Vagina (tissue), 2 donors: Measurements from ENCODE around the gene DIP2A. TPM values are rescaled to one million over a fixed set of nuclear protein-coding genes. Genes with fewer than 3 reads are reported as not detected.

Experiments
- DNase-seq, 2 donors: peaks; one replicate each; pipeline ENCODE4 v3.0.0-alpha.2; 2017; ENCODE audit errors: extremely low spot score in 2 of 2
- H3K27ac ChIP-seq: fragments of 200-600 bp; sonication (generic); one replicate; pipeline ENCODE4 v1.5.1; 2019
- H3K27me3 ChIP-seq: fragments of 200-600 bp; sonication (generic); one replicate; pipeline ENCODE4 v1.5.1; 2019
- H3K36me3 ChIP-seq, 2 donors: fragments of 200-600 bp; sonication (generic); one replicate each; pipeline ENCODE4 v1.5.1; 2017 to 2019
- H3K4me1 ChIP-seq: fragments of 200-600 bp; sonication (generic); one replicate; pipeline ENCODE4 v1.5.1; 2019
- H3K4me3 ChIP-seq, 2 donors: fragments of 200-600 bp; sonication (generic); 1 replicate in 1 of 2; 2 replicates in 1 of 2; pipeline ENCODE4 v1.5.1; 2016 to 2019
- H3K9me3 ChIP-seq: fragments of 200-600 bp; sonication (generic); one replicate; pipeline ENCODE4 v1.5.1; 2019
- CTCF ChIP-seq, 3 experiments: fragments of 450-650 bp in 2 of 3; fragments of 200-600 bp in 1 of 3; sonication (generic) in 1 of 3; IDR thresholded peaks; one replicate each; pipeline ENCODE4 v1.5.1; 2017 to 2019; ENCODE audit warnings: antibody characterized with exemption in 3 of 3, mild to moderate bottlenecking in 2 of 3, moderate library complexity in 2 of 3
- POLR2A ChIP-seq, 2 donors: fragments of 450-650 bp; IDR thresholded peaks; one replicate each; pipeline ENCODE4 v1.6.1; 2017; ENCODE audit warnings: antibody characterized with exemption in 2 of 2, mild to moderate bottlenecking in 2 of 2, moderate library complexity in 2 of 2
- POLR2AphosphoS5 ChIP-seq, 2 donors: sonication (generic); formaldehyde crosslinking; IDR thresholded peaks; one replicate each; pipeline ENCODE4 v1.9.0; 2017; ENCODE audit warnings: antibody characterized with exemption in 2 of 2, mild to moderate bottlenecking in 2 of 2, low read depth in 1 of 2; ENCODE audit not compliant: insufficient read depth in 1 of 2
- intact Hi-C: fragments of 100-400 bp; cut with DNase I; formaldehyde crosslinking; loops from one replicate; pipeline ENCODE4 v1.15.1; 2023
- total RNA-seq: library from RNA; depleted of rRNA; stranded (reverse); fragments of >200 nt; gene quantifications from one replicate; pipeline ENCODE4 v1.2.3, GENCODE V29; 2016

The DIP2A gene
- total RNA-seq, 1 donor from 2014 or later, result 46.2 TPM

GRCh38 chr21:46562472-46562871 is 103.8 kb downstream of the DIP2A start:
- Histone ChIP-seq H3K27ac (no peak overlapping the region), H3K9me3 (no peaks in the 10 kb centered on the region), H3K4me1 (no peaks in the 10 kb centered on the region), H3K27me3 (no peaks in the 10 kb centered on the region), H3K36me3 (peaks cover 0 to 74% of the 10 kb centered on the region in 2 donors), H3K4me3 (no peak overlapping the region)
- TF ChIP-seq CTCF (IDR thresholded peaks at IDR 0.05) (no peak), POLR2A (IDR thresholded peaks at IDR 0.05) (no peak), POLR2AphosphoS5 (IDR thresholded peaks at IDR 0.05; ENCODE audit: insufficient read depth in 1 of 2, low read depth in 1 of 2) (no peak)
- no peak for DNase-seq
- intact Hi-C loops, result no loop called here

- Histone ChIP-seq H3K27ac (no peak overlapping the region), H3K36me3 (peaks cover 0 to 74% of the 10 kb centered on the region in 2 donors), H3K4me1 (no peaks in the 10 kb centered on the region), H3K9me3 (no peaks in the 10 kb centered on the region), H3K27me3 (no peaks in the 10 kb centered on the region), H3K4me3 (no peak overlapping the region)
- peak in 1 of 2 donors; percentile 94 for DNase-seq
- TF ChIP-seq CTCF (IDR thresholded peaks at IDR 0.05) (no peak), POLR2AphosphoS5 (IDR thresholded peaks at IDR 0.05; ENCODE audit: insufficient read depth in 1 of 2, low read depth in 1 of 2) (no peak)
- intact Hi-C loops, result no loop called here
Measured at GRCh38 chr21:46562964-46563607, 104.4 kb downstream of the DIP2A start.

- intact Hi-C loops, result no loop called here
- H3K4me1 ChIP-seq, result no peaks in the 10 kb centered on the region
- H3K36me3 ChIP-seq, result peaks cover 0 to 69% of the 10 kb centered on the region in 2 donors
- no peak overlapping the region for H3K4me3 ChIP-seq
- no peaks in the 10 kb centered on the region for H3K9me3 ChIP-seq
- no peaks in the 10 kb centered on the region for H3K27me3 ChIP-seq
- TF ChIP-seq CTCF (IDR thresholded peaks at IDR 0.05) (no peak), POLR2A (IDR thresholded peaks at IDR 0.05) (no peak), POLR2AphosphoS5 (IDR thresholded peaks at IDR 0.05; ENCODE audit: insufficient read depth in 1 of 2, low read depth in 1 of 2) (no peak)
- peak in 1 of 2 donors; percentile 91 for DNase-seq
- H3K27ac ChIP-seq, result no peak overlapping the region
Measured at GRCh38 chr21:46564391-46564790, 105.7 kb downstream of the DIP2A start.

GRCh38 chr21:46567348-46567747 is 108.7 kb downstream of the DIP2A start:
- peaks cover 0 to 68% of the 10 kb centered on the region in 2 donors for H3K36me3 ChIP-seq
- intact Hi-C loops, result no loop called here
- H3K4me3 ChIP-seq, result no peak overlapping the region
- no peak for DNase-seq
- no peaks in the 10 kb centered on the region for H3K9me3 ChIP-seq
- no peak overlapping the region for H3K27ac ChIP-seq
- TF ChIP-seq POLR2A (IDR thresholded peaks at IDR 0.05), result no peak
- TF ChIP-seq CTCF (IDR thresholded peaks at IDR 0.05), result no peak
- no peak for TF ChIP-seq POLR2AphosphoS5 (IDR thresholded peaks at IDR 0.05; ENCODE audit: insufficient read depth in 1 of 2, low read depth in 1 of 2)
- H3K4me1 ChIP-seq, result no peaks in the 10 kb centered on the region
- H3K27me3 ChIP-seq, result no peaks in the 10 kb centered on the region

GRCh38 chr21:46568562-46568961 is 109.9 kb downstream of the DIP2A start:
- peaks cover 0 to 63% of the 10 kb centered on the region in 2 donors for H3K36me3 ChIP-seq

More at GRCh38 chr21:46568562-46568961, 109.9 kb downstream of the DIP2A start:
- Histone ChIP-seq H3K27ac (no peak overlapping the region), H3K4me1 (no peaks in the 10 kb centered on the region), H3K4me3 (no peak overlapping the region), H3K9me3 (no peaks in the 10 kb centered on the region), H3K27me3 (no peaks in the 10 kb centered on the region)
- intact Hi-C loops, result no loop called here
- DNase-seq, result no peak
- TF ChIP-seq POLR2AphosphoS5 (IDR thresholded peaks at IDR 0.05; ENCODE audit: insufficient read depth in 1 of 2, low read depth in 1 of 2) (no peak), CTCF (IDR thresholded peaks at IDR 0.05) (no peak), POLR2A (IDR thresholded peaks at IDR 0.05) (no peak)
